ENCODE results near the gene SMARCC2.

Gene SMARCC2

GRCh38 chr12:56151672-56152131 lies 37.6 kb downstream of the SMARCC2 start:
- TF ChIP-seq CTCF (conservative IDR thresholded peaks at IDR 0.05; ENCODE audit: low read depth, low read length), result peak; percentile 59
- no peak for DNase-seq (ENCODE audit: low read depth)
- H3K4me3 ChIP-seq (ENCODE audit: low read length), result peak overlapping the region; percentile 82

GRCh38 chr12:56150563-56150962 lies 38.7 kb downstream of the SMARCC2 start:
- H3K4me3 ChIP-seq (ENCODE audit: low read length), result no peak overlapping the region
- no peak for TF ChIP-seq CTCF (conservative IDR thresholded peaks at IDR 0.05; ENCODE audit: low read depth, low read length)
- no peak for DNase-seq (ENCODE audit: low read depth)

- no peak for DNase-seq (ENCODE audit: low read depth)
- no peak for TF ChIP-seq CTCF (conservative IDR thresholded peaks at IDR 0.05; ENCODE audit: low read depth, low read length)
- H3K4me3 ChIP-seq (ENCODE audit: low read length), result no peak overlapping the region
Measured at GRCh38 chr12:56146492-56147460, 42.5 kb downstream of the SMARCC2 start.

GRCh38 chr12:56145217-56145616 lies 44.1 kb downstream of the SMARCC2 start:
- no peak for TF ChIP-seq CTCF (conservative IDR thresholded peaks at IDR 0.05; ENCODE audit: low read depth, low read length)
- no peak for DNase-seq (ENCODE audit: low read depth)
- no peak overlapping the region for H3K4me3 ChIP-seq (ENCODE audit: low read length)

- TF ChIP-seq CTCF (conservative IDR thresholded peaks at IDR 0.05; ENCODE audit: low read depth, low read length), result no peak
Measured at GRCh38 chr12:56143870-56144269, 45.4 kb downstream of the SMARCC2 start.

GRCh38 chr12:56143217-56143616 lies 46.1 kb downstream of the SMARCC2 start:
- no peak for DNase-seq (ENCODE audit: low read depth)
- no peak overlapping the region for H3K4me3 ChIP-seq (ENCODE audit: low read length)
- no peak for TF ChIP-seq CTCF (conservative IDR thresholded peaks at IDR 0.05; ENCODE audit: low read depth, low read length)

More at GRCh38 chr12:56143870-56144269, 45.4 kb downstream of the SMARCC2 start:
- DNase-seq (ENCODE audit: low read depth), result no peak
- H3K4me3 ChIP-seq (ENCODE audit: low read length), result no peak overlapping the region

Data from retinal pigment epithelial cell (primary cell).